ENCODE measurements around the gene ITIH5. TPM values are rescaled to one million over a fixed set of nuclear protein-coding genes. Genes with fewer than 3 reads are reported as not detected.

Gene ITIH5
- total and polyA plus RNA-seq, 2 of the 8 experiments (the other 6 are each of a cell fraction or from before 2014, with no cell fraction given): 5.8 to 7.6 TPM

GRCh38 chr10:7515439-7515838, 151.3 kb downstream of the ITIH5 start:
- H3K23ac ChIP-seq (ENCODE audit: insufficient read length): no peak overlapping the region
- H4K8ac ChIP-seq (ENCODE audit: extremely low read depth, insufficient read depth, low read length): no peak overlapping the region
- H2BK5ac ChIP-seq (ENCODE audit: low read depth, low read length): no peak overlapping the region
- H4K91ac ChIP-seq (replicated peaks; ENCODE audit: insufficient read length, low read length): no peak overlapping the region
- H3K56ac ChIP-seq (replicated peaks; ENCODE audit: insufficient read length, low read depth, low read length): no peak overlapping the region
- H3K27ac ChIP-seq (ENCODE audit: low read depth, low read length): no peak overlapping the region
- no peak overlapping the region for H4K5ac ChIP-seq (ENCODE audit: insufficient read length, low read depth, low read length)
- no peak overlapping the region for H2BK120ac ChIP-seq (replicated peaks; ENCODE audit: low read depth, low read length)
- no peak overlapping the region for H3K9ac ChIP-seq (replicated peaks in 1 of 4; ENCODE audit: extremely low read depth in 1 of 4, low read depth in 3 of 4, low read length in 3 of 4)
- no peak overlapping the region for H2BK15ac ChIP-seq (ENCODE audit: low read length)
- no peak for DNase-seq (ENCODE audit: low read depth in 1 of 2, low spot score in 2 of 2)
- H3K18ac ChIP-seq (ENCODE audit: extremely low read depth, low read length): no peak overlapping the region
- TF ChIP-seq NANOG (IDR thresholded peaks at IDR 0.05; ENCODE audit: insufficient read depth, low read depth, low read length, poor library complexity, severe bottlenecking) (no peak), SAP30 (IDR thresholded peaks at IDR 0.05; ENCODE audit: insufficient read depth, insufficient replicate concordance, low read length) (no peak), BRCA1 (IDR thresholded peaks at IDR 0.05; ENCODE audit: low read depth, low read length) (no peak), BACH1 (IDR thresholded peaks at IDR 0.05; ENCODE audit: low read length) (no peak), EZH2 (IDR thresholded peaks at IDR 0.05; ENCODE audit: low read depth, low read length, severe bottlenecking) (no peak), HDAC2 (IDR thresholded peaks at IDR 0.05; ENCODE audit: borderline replicate concordance in 1 of 2, low read depth in 2 of 2, low read length in 2 of 2) (no peak)
- H3K4me3 ChIP-seq (ENCODE audit: extremely low read depth in 1 of 4, insufficient read depth in 2 of 4, low read depth in 3 of 4, low read length in 4 of 4): no peak overlapping the region
- no peak overlapping the region for H3K14ac ChIP-seq (ENCODE audit: insufficient read length)
- peaks cover 3 to 7% of the 10 kb centered on the region in 2 experiments; a peak in 3 of 4 replicates for H3K9me3 ChIP-seq (ENCODE audit: insufficient read depth in 2 of 2, low read depth in 1 of 2, low read length in 1 of 2)
- H3K36me3 ChIP-seq (ENCODE audit: control insufficient read depth in 2 of 4, insufficient read depth in 4 of 4, low read length in 3 of 4): no peaks in the 10 kb centered on the region; a peak in 1 of 8 replicates
- no peaks in the 10 kb centered on the region for H3K79me1 ChIP-seq (ENCODE audit: low read depth, low read length)
- 75% methylated on average over 5 of the region's 5 CpGs; no CpG with 5 or more reads in 1 of the 2 experiments for WGBS, 2 experiments (ENCODE audit: extremely low coverage in 1 of 2, insufficient coverage in 1 of 2, insufficient read length in 1 of 2, insufficient replicate concordance in 2 of 2, low coverage in 1 of 2, low lambda C conversion rate in 2 of 2, missing lambda C conversion rate in 1 of 2)
- no peak overlapping the region for H3K4ac ChIP-seq (replicated peaks; ENCODE audit: insufficient read length, low read depth, low read length)
- ChIA-PET CTCF (ENCODE audit: partially characterized antibody) (interaction anchor here (1.2 to 2.5 kb wide), 2 partner anchors 10 to 43 kb away, joined by 3 to 12 read pairs; no protein-coding TSS in a partner anchor), POLR2A (ENCODE audit: partially characterized antibody) (no interaction called here)
- no peak overlapping the region for H2BK12ac ChIP-seq (ENCODE audit: low read depth, low read length)
- no peak overlapping the region for H3K4me2 ChIP-seq (ENCODE audit: insufficient read depth in 1 of 2, low read depth in 2 of 2, low read length in 2 of 2)
- no peak overlapping the region for H2BK20ac ChIP-seq (ENCODE audit: low read length)
- no peak overlapping the region for H2AK5ac ChIP-seq (ENCODE audit: low read depth, low read length)
- H3K4me1 ChIP-seq (replicated peaks in 1 of 4; ENCODE audit: control insufficient read depth in 3 of 4, insufficient read depth in 4 of 4, low read length in 3 of 4): no peaks in the 10 kb centered on the region
- no peaks in the 10 kb centered on the region for H3K79me2 ChIP-seq (ENCODE audit: control insufficient read depth in 1 of 2, insufficient read depth in 2 of 2, low read length in 2 of 2)
- no peak for FAIRE-seq
- H2AFZ ChIP-seq (ENCODE audit: low read length): no peak overlapping the region
- no peaks in the 10 kb centered on the region for H4K20me1 ChIP-seq (replicated peaks in 1 of 2; ENCODE audit: control insufficient read depth in 1 of 2, insufficient read depth in 2 of 2, low read length in 2 of 2)
- no peaks in the 10 kb centered on the region for H3K23me2 ChIP-seq (ENCODE audit: low read depth, low read length)
- no peaks in the 10 kb centered on the region for H3K27me3 ChIP-seq (replicated peaks in 1 of 4; ENCODE audit: control insufficient read depth in 3 of 4, extremely low read depth in 1 of 4, insufficient read depth in 3 of 4, low read length in 3 of 4)

All from H1 (cell line).